AG09309 (cell line): ENCODE results near the gene GPI.

ENCODE experiments used
- DNase-seq: peaks from one replicate; pipeline ENCODE4 v3.0.0-alpha.2; 2010; ENCODE audit warnings: low read depth
- H3K4me3 ChIP-seq: 2 replicates; pipeline ENCODE4 v1.5.1; 2011; ENCODE audit warnings: mild to moderate bottlenecking, low read depth, low read length, moderate library complexity; ENCODE audit not compliant: control insufficient read depth
- TF ChIP-seq, protein P1 (sequence below): IDR thresholded peaks from 2 replicates; pipeline ENCODE4 v1.5.1; 2011; ENCODE audit warnings: mild to moderate bottlenecking, low read depth, low read length, inconsistent platforms; ENCODE audit not compliant: insufficient read depth, control insufficient read depth; ENCODE audit errors: missing control alignments

Gene GPI

DNA sequence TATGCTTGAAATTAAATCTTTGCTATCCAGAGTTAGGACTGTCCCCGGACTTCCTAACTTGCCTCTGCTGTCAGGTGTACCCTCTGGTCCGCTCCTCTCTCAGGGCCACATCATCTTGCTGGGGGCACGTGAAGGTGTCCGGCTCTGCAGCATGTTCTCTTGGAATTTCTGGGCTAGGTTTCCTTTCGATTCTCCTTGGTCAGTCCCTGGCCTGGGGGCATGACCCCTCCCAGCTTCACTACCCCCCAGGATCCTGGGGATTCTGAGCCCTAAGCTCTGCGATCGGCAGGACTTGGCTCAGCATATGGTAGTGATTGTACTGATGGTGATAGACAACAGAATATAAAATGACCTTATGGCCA is 5.1 kb upstream of the GPI start:
- no peak for DNase-seq
- H3K4me3 ChIP-seq, result peak overlapping the region; percentile 47
- TF ChIP-seq, protein P1, sequence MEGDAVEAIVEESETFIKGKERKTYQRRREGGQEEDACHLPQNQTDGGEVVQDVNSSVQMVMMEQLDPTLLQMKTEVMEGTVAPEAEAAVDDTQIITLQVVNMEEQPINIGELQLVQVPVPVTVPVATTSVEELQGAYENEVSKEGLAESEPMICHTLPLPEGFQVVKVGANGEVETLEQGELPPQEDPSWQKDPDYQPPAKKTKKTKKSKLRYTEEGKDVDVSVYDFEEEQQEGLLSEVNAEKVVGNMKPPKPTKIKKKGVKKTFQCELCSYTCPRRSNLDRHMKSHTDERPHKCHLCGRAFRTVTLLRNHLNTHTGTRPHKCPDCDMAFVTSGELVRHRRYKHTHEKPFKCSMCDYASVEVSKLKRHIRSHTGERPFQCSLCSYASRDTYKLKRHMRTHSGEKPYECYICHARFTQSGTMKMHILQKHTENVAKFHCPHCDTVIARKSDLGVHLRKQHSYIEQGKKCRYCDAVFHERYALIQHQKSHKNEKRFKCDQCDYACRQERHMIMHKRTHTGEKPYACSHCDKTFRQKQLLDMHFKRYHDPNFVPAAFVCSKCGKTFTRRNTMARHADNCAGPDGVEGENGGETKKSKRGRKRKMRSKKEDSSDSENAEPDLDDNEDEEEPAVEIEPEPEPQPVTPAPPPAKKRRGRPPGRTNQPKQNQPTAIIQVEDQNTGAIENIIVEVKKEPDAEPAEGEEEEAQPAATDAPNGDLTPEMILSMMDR, result no peak

DNA sequence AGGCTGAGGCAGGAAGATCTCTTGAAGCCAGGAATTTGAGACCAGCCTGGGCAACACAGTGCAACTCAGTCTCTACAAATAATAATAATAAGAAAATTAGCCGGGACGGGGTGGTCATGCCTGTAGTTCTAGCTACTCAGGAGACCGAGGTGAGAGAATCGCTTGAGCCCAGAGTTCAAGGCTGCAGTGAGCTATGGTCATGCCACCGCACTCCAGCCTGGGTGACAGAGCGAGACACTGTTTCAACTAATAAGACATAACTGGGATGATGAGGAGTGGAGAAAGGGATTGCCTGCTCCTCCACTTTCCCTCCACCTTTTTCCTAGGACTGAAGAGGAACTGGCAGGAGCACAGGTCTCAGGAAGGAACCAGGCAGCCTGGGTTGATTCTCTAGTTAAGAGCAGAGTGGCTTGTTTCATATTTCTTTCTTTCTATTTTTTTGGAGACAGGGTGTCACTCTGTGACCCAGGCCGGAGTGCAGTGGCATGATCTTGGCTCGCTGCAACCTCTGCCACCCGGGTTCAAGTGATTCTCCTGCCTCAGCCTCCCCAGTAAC is 4.6 kb upstream of the GPI start:
- no peak overlapping the region for H3K4me3 ChIP-seq
- TF ChIP-seq, protein P1, result no peak
- no peak for DNase-seq

DNA sequence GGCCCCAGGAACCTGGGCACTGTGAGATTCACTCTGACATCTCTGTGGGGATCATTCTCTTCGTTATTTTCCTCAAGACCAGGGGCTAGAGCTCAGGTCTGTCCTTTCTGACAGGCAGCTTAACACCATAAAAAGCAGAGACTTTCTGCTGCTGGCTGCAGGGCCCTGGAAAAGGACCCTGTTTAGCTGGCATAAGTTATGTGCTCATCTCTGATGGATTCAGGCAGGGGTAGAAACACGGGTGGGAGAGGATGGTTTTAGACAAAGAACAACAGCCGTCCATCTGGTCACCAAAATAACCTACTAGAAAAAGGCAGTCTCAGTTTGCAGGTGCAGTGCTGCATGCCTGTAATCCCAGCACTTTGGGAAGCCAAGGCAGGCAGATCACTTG is 2.3 kb upstream of the GPI start:
- H3K4me3 ChIP-seq, result no peak overlapping the region
- DNase-seq, result no peak
- TF ChIP-seq, protein P1, result no peak

DNA sequence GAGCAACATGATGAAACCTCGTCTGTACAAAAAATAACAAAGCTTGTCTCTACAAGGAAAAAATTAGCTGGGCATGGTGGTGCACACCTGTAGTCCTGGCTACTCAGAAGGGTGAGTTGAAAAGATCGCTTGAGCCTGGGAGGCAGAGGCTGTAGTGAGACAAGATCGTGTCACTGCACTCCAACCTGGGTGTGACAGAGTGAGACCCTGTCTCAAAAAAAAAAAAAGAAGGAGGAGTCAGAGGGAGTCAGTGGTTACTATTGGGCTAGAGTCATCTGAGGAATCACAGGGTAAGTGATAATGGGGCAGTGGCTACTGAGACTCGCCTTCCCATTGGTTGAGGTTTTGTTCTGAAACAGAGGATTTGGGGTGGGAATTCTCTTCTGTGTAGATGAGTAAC is 1.9 kb upstream of the GPI start:
- no peak overlapping the region for H3K4me3 ChIP-seq
- DNase-seq, result no peak
- TF ChIP-seq, protein P1, result no peak

DNA sequence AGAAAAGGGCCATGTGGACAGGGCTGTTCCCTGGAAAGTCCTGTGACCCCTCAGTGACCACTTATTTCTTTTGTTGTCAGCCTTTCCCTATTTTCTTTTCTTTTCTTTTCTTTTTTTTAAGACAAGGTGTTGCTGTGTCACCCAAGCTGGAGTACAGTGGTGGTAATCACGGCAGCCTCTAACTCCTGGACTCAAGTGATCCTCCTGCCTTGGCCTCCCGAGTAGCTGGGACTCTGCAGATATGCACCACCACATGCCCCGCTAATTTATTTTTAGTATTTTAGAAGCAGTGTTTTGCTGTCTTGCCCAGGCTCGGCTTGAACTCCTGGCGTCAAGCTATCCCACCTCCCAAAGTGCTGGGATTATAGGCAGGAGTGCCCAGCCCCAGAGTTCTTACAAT is 1.1 kb upstream of the GPI start:
- TF ChIP-seq, protein P1, result no peak

DNA sequence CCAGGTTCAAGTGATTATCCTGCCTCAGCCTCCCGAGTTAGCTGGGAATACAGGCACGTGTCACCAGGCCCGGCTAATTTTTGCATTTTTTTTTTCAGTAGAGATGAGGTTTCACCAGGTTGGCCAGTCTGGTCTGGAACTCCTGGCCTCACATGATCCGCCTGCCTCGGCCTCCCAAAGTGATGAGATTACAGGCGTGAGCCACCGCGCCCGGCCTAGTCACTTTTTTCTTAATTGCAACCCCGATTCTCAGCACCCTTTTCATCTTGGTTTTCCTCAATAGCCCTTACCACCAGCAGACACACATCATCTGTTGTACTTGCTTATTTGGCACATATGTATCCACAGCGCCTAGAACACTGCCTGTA is 550 bp upstream of the GPI start:
- TF ChIP-seq, protein P1, result no peak
- H3K4me3 ChIP-seq, result peak overlapping the region; percentile 88
- no peak for DNase-seq

More for the DNA sequence above, 1.1 kb upstream of the GPI start:
- no peak overlapping the region for H3K4me3 ChIP-seq
- DNase-seq, result no peak
